CD4-positive, alpha-beta T cell treated with Interleukin-15 for 1 hour (primary cell): ENCODE results near the gene PRAMEF7.
"Not testable (repeated sequence)": the region's sequence is repeated elsewhere in the genome, so short reads cannot be mapped to it uniquely, and the experiment has no call there.

Source experiments
- DNase-seq: peaks from one replicate; pipeline ENCODE4 v3.0.0-alpha.2; 2020

The PRAMEF7 gene

GRCh38 chr1:12916310-12916709 lies at the start of gene PRAMEF7:
TSS of gene PRAMEF7 (plus strand) at chr1:12916610. CDS start at chr1:12917693, 1,083 bp downstream.
- DNase-seq = not testable (repeated sequence)

GRCh38 chr1:12878453-12878852 lies 38.0 kb upstream of the PRAMEF7 start:
- not testable (repeated sequence) for DNase-seq

- DNase-seq = not testable (repeated sequence)
These were observed 30.3 kb upstream of the PRAMEF7 start, which contains the start of gene PRAMEF4 for GRCh38 chr1:12886101-12886500. TSS of gene PRAMEF4 (minus strand) at chr1:12886201. CDS start at chr1:12883394, 2,807 bp downstream.

- DNase-seq = not testable (repeated sequence)
These were observed 18.2 kb upstream of the PRAMEF7 start, which contains the start of gene PRAMEF10 for GRCh38 chr1:12898170-12898569. TSS of gene PRAMEF10 (minus strand) at chr1:12898270. CDS start at chr1:12895847, 2,423 bp downstream.

- DNase-seq = not testable (repeated sequence)
These were observed 17.2 kb upstream of the PRAMEF7 start for GRCh38 chr1:12899186-12899585.

GRCh38 chr1:12903793-12904572 lies 12.4 kb upstream of the PRAMEF7 start:
- not testable (repeated sequence) for DNase-seq

- not testable (repeated sequence) for DNase-seq
These were observed 5.3 kb downstream of the PRAMEF7 start for GRCh38 chr1:12921749-12922148.

- DNase-seq = not testable (repeated sequence)
These were observed 8.0 kb downstream of the PRAMEF7 start for GRCh38 chr1:12924368-12924767.

GRCh38 chr1:12947480-12947879 lies 31.1 kb downstream of the PRAMEF7 start, which contains the start of gene PRAMEF6:
TSS of gene PRAMEF6 (minus strand) at chr1:12947580. CDS start at chr1:12942518, 5,062 bp downstream.
- not testable (repeated sequence) for DNase-seq
